GM12865 (cell line): ENCODE results near the gene WASHC2A.
"Not testable (repeated sequence)": the region's sequence is repeated elsewhere in the genome, so short reads cannot be mapped to it uniquely, and the experiment has no call there.

Experiments used
- DNase-seq: peaks from one replicate; pipeline ENCODE4 v3.0.0; 2010; ENCODE audit warnings: low read depth
- H3K4me3 ChIP-seq: 2 replicates; pipeline ENCODE4 v1.5.1; 2011; ENCODE audit warnings: mild to moderate bottlenecking, low read depth, low read length, control low read depth
- TF ChIP-seq, protein P1 (sequence below): IDR thresholded peaks from 2 replicates; pipeline ENCODE4 v1.5.1; 2011; ENCODE audit warnings: low read length, control low read depth, low read depth, inconsistent platforms; ENCODE audit not compliant: insufficient read depth; ENCODE audit errors: missing control alignments

WASHC2A gene

DNA sequence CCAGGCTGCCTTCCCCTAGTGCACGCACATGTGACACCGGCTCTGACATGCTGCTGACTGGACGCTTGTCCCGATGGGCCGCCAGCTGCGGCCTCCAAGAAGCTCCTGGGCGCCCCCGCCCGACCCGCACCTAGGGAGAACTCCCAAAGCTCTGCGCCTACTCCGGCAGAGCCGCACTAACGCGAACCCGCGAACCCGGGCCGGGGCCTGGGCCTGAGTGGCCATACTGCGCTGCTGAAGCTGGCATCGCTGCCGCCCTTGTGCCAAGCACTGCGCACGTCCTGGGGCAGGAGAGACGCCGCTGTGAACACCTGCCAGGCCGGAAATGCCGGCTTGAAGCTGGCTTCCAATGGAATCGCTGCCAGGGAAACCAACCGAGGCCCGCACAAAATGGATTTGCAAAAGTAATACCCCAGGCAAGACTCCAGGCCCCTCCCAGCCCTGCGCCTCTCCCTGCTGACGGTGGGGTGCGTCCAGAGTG is 85.1 kb downstream of the WASHC2A start:
- TF ChIP-seq, protein P1, sequence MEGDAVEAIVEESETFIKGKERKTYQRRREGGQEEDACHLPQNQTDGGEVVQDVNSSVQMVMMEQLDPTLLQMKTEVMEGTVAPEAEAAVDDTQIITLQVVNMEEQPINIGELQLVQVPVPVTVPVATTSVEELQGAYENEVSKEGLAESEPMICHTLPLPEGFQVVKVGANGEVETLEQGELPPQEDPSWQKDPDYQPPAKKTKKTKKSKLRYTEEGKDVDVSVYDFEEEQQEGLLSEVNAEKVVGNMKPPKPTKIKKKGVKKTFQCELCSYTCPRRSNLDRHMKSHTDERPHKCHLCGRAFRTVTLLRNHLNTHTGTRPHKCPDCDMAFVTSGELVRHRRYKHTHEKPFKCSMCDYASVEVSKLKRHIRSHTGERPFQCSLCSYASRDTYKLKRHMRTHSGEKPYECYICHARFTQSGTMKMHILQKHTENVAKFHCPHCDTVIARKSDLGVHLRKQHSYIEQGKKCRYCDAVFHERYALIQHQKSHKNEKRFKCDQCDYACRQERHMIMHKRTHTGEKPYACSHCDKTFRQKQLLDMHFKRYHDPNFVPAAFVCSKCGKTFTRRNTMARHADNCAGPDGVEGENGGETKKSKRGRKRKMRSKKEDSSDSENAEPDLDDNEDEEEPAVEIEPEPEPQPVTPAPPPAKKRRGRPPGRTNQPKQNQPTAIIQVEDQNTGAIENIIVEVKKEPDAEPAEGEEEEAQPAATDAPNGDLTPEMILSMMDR, result no peak
- DNase-seq, result no peak
- no peak overlapping the region for H3K4me3 ChIP-seq

DNA sequence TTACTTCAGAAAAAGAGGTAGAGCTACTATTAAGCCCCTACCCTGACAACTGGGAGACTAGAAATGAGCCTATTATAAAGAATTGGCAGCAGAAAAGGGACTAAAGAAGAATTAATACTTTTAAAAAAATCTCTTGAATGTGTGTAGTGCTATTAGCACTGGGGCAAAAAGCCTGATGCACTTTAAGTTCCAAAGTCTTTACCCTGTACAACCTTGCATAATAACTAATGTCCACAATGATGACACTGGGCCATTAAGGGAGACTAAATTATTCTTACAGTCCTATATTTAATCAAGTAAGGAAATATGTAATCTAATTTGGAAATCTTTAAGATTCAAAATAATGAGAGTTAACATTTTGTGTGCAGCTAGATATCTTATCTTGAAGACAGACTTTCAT is 90.1 kb downstream of the WASHC2A start:
- DNase-seq, H3K4me3 ChIP-seq: not testable (repeated sequence)

DNA sequence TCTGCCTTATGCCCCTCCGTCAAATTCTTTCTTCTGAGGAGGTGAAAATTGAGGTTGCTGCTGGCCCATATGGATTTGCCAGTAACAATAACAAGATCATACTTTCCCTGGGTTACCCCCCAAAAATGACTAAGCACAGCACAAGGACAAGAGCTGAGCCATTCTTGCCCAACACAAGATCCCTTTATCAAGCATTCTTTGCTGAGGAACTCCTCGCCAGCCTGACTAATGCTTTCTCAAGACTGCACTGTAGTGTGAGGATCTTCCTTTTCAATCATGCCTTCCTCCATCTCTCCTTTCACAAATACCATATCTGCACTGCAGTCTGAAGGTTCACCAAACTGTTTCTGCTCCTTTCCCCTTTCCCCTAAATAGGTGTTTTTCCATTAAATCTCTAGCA is 92.1 kb downstream of the WASHC2A start:
- DNase-seq, H3K4me3 ChIP-seq: not testable (repeated sequence)

DNA sequence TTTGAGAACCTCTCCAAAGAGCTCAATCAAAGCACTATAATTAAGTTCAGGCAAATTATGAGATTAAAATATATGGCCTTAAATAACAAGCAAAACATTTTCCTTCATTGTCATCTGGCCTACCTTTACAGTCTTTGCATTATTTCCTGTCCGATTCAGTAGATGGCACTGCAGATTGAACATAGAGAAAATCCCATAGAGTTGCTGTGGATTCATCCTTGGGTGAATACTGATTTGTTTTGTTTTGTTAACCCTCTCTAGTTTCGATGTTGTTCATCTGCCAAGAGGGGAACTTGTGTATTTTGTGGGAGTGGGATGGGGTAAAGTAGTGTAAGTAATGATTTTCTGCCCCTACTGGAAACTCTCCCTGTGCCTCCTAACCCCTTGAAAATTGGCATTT is 97.3 kb downstream of the WASHC2A start:
- H3K4me3 ChIP-seq, DNase-seq: not testable (repeated sequence)

DNA sequence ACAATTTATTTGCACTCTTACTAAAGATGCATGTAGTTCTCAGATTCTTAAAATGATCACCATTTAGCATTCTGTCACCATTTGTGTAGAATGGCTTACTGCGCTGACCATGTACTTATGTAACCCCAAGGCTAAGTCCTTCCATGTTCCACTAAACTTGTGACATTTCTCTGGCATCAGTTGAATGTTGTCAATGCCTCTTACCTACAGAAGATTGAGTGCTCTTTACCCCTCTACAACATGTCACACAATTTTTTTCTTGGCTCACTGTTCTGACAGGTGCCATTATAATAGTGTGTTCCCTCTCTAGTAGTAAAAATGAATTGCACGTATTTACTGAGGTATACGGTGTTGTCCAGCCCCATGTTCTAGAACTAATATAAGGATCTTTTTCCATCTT is 100.1 kb downstream of the WASHC2A start:
- not testable (repeated sequence) for H3K4me3 ChIP-seq, DNase-seq

DNA sequence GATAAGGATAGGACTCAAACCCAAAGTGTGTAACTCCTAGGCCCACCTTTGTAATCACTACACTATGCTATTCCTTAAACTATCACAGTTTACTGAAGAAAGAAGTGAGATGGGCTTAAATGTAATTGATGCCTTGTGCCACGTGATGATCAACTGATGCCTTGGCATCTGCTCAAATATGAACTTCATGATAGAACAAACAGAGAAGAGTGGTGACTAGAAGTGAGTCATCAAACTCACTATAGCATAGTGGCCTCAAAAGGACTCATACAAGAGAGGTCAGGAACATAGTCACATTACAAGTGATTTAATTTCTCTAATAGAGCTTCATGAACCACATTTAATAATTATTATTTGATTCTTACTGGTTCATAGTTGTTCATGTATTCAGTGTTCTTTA is 101.8 kb downstream of the WASHC2A start:
- H3K4me3 ChIP-seq, DNase-seq: not testable (repeated sequence)

DNA sequence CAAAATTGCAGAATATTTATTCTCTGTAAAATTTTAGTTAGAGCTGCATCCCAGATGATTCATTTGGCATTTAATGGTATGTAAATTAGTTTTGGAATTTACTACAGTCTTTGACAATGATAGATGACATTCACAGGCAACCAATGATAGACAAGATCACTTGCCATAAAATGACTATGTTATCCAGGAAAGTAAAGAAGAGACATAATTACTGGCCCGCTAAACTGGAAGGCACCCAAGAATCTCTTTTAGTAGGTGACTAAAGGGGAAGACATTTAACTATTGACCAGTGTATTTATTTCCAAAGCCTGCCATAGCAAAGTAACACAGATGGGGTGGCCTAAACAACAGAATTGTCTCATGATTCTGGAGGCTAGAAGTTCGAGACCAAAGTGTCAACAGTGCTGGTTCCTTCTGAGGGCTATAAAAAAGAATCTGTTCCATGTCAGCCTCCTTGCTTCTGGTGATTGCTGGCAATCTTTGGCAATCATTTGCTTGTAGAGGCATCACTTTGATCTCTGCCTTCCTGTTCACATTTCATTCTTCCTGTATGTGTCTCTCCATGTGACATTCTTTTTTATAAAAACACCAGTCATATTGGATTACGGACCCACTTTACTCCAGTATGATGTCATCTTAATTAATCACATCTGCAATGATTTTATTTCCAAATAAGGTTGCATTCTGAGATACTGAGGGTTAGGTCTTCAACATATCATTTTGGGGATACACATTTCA is 107.2 kb downstream of the WASHC2A start:
- not testable (repeated sequence) for H3K4me3 ChIP-seq, DNase-seq
